GM19372 (cell line): ENCODE results near the gene DLGAP1.
A peak's percentile ranks its signal among the peaks of the same experiment; 100 is the strongest.
"Not testable (repeated sequence)": the region's sequence is repeated elsewhere in the genome, so short reads cannot be mapped to it uniquely, and the experiment has no call there.

Experiments used
- ATAC-seq: cut with Tn5 transposase; IDR thresholded peaks from one replicate; pipeline ENCODE4 v1.9.1; 2021; ENCODE audit warnings: mild to moderate bottlenecking, low read depth, moderate library complexity; ENCODE audit not compliant: unreplicated experiment

The DLGAP1 gene

GRCh38 chr18:3623769-3624545 is 831.1 kb downstream of the DLGAP1 start:
- no peak for ATAC-seq

GRCh38 chr18:3620146-3621119 is 834.7 kb downstream of the DLGAP1 start:
- ATAC-seq = no peak

GRCh38 chr18:3619746-3620145 is 835.4 kb downstream of the DLGAP1 start:
- ATAC-seq = no peak

- no peak for ATAC-seq
Measured at GRCh38 chr18:3619222-3619621, 835.9 kb downstream of the DLGAP1 start.

GRCh38 chr18:3616744-3617143 is 838.4 kb downstream of the DLGAP1 start:
- ATAC-seq = no peak

GRCh38 chr18:3616142-3616541 is 839.0 kb downstream of the DLGAP1 start:
- no peak for ATAC-seq

- ATAC-seq = no peak
Measured at GRCh38 chr18:3615374-3615985, 839.6 kb downstream of the DLGAP1 start.

- no peak for ATAC-seq
Measured at GRCh38 chr18:3612315-3612714, 842.8 kb downstream of the DLGAP1 start.

- ATAC-seq = no peak
Measured at GRCh38 chr18:3611313-3612090, 843.6 kb downstream of the DLGAP1 start.

GRCh38 chr18:3610813-3611212 is 844.3 kb downstream of the DLGAP1 start:
- ATAC-seq = no peak

- ATAC-seq = no peak
Measured at GRCh38 chr18:3610188-3610708, 844.9 kb downstream of the DLGAP1 start.

- no peak for ATAC-seq
Measured at GRCh38 chr18:3608488-3608887, 846.6 kb downstream of the DLGAP1 start.

GRCh38 chr18:3608099-3608453 is 847.0 kb downstream of the DLGAP1 start:
- not testable (repeated sequence) for ATAC-seq

GRCh38 chr18:3607309-3608098 is 847.6 kb downstream of the DLGAP1 start:
- ATAC-seq = no peak

GRCh38 chr18:3606863-3607262 is 848.2 kb downstream of the DLGAP1 start:
- not testable (repeated sequence) for ATAC-seq

- ATAC-seq = no peak
Measured at GRCh38 chr18:3605954-3606443, 849.1 kb downstream of the DLGAP1 start.

GRCh38 chr18:3605486-3605952 is 849.6 kb downstream of the DLGAP1 start:
- no peak for ATAC-seq

- peak; percentile 90 for ATAC-seq
Measured at GRCh38 chr18:3604498-3605408, 850.4 kb downstream of the DLGAP1 start.
